Ovary (tissue), 9 donors: ENCODE measurements around the gene ZNF433. TPM values are rescaled to one million over a fixed set of nuclear protein-coding genes. Genes with fewer than 3 reads are reported as not detected.
A peak's percentile ranks its signal among the peaks of the same experiment; 100 is the strongest.

Experiments used
- DNase-seq, 5 donors: peaks; one replicate each; pipeline ENCODE4 v3.0.0-alpha.2; 2019 to 2020
- H3K27ac ChIP-seq, 2 donors: fragments of 200-600 bp; one replicate each; pipeline versions ENCODE4 v1.5.1 to v1.8.0; 2019 to 2022
- H3K27me3 ChIP-seq: fragments of 200-600 bp; one replicate; pipeline ENCODE4 v1.8.0; 2022
- H3K36me3 ChIP-seq: fragments of 200-600 bp; sonication (generic); one replicate; pipeline ENCODE4 v1.5.1; 2019
- H3K4me1 ChIP-seq: one replicate; pipeline ENCODE4 v1.8.1; 2013; ENCODE audit warnings: mild to moderate bottlenecking, moderate library complexity; ENCODE audit not compliant: insufficient read depth
- H3K4me3 ChIP-seq: fragments of 200-600 bp; sonication (generic); one replicate; pipeline ENCODE4 v1.5.1; 2017
- H3K9me3 ChIP-seq, 2 donors: fragments of 200-600 bp in 1 of 2; sonication (generic) in 1 of 2; one replicate each; pipeline versions ENCODE4 v1.5.1 to v1.8.1; 2013 to 2019; ENCODE audit warnings: mild to moderate bottlenecking in 1 of 2, moderate library complexity in 1 of 2
- CTCF ChIP-seq, 3 donors: fragments of 450-650 bp in 2 of 3; fragments of 200-600 bp in 1 of 3; IDR thresholded peaks; one replicate each; pipeline versions ENCODE4 v1.5.1 to v1.8.0; 2016 to 2022; ENCODE audit warnings: antibody characterized with exemption in 3 of 3, mild to moderate bottlenecking in 1 of 3
- EP300 ChIP-seq: sonication (generic); formaldehyde crosslinking; IDR thresholded peaks from one replicate; pipeline ENCODE4 v1.6.1; 2017; ENCODE audit warnings: antibody characterized with exemption
- POLR2A ChIP-seq: fragments of 450-650 bp; IDR thresholded peaks from one replicate; pipeline ENCODE4 v1.6.1; 2017; ENCODE audit warnings: antibody characterized with exemption, mild to moderate bottlenecking, moderate library complexity
- WGBS, 3 donors: extraction: QIAGEN DNeasy Blood & Tissue Kit in 1 of 3; methylation state at CpG; one replicate each; pipeline versions ENCODE4 v1.1.5 to v1.1.7; 2013 to 2017; 5-methylcytosine and 5-hydroxymethylcytosine counted together
- intact Hi-C, 4 donors: fragments of 100-400 bp; cut with DNase I; formaldehyde crosslinking; loops; one replicate each; pipeline versions ENCODE4 v1.11.0 to v1.15.1; 2022 to 2023
- polyA plus RNA-seq, 2 donors: library from polyadenylated mRNA; stranded (reverse); fragments of 200-250 nt in 1 of 2; fragments of 350-450 nt in 1 of 2; fragmentation: Illumina TruSeq in 1 of 2; extraction: RNeasy Lipid Tissue Mini Kit (QIAGEN cat#74804) in 1 of 2; gene quantifications; one replicate each; pipeline ENCODE4 v1.2.3, GENCODE V29; 2013 to 2014
- total RNA-seq, 7 donors: library from RNA; depleted of rRNA in 2 of 7; stranded (reverse); fragments of >200 nt in 2 of 7; fragmentation: NEBNext Ultra II Directional in 3 of 7; extraction: Animal tissue kit (Norgen Biotek cat#: 25700) in 3 of 7; gene quantifications; one replicate each; pipeline versions ENCODE4 v1.1.0 to v1.2.4, GENCODE V29; 2016 to 2023
- donor health status: DM: no; HTN: no; CAD: no; lungs with moderate emphysema.
- donor health status: DM: no; HTN: no; CAD: no.
- donor health status: Bipolar disorder and iron deficiency.
- donor health status: DM: yes; HTN: yes; CAD: no.
- donor health status: DM: no; HTN: no; CAD: no.
- donor health status: DM: yes; HTN: yes; CAD: no.

The ZNF433 gene
- total and polyA plus RNA-seq, 9 donors: 4.1 to 17.4 (median 5.8) TPM

- peak within 1 kb of the TSS; percentile 86 for H3K4me3 ChIP-seq
- intact Hi-C loops: loop anchor here in 3 of 4 donors (2.0 to 10.0 kb wide), 3 partner anchors 76 to 80 kb away; partner anchors contain the start of gene ZNF20 (in 3 of the 3)
- H3K27ac ChIP-seq: peak within 1 kb of the TSS; percentile 75 to 92
- TF ChIP-seq CTCF (IDR thresholded peaks at IDR 0.05) (peak in 2 of 3 donors; percentile 13 to 15), EP300 (no peak), POLR2A (peak; percentile 88)
- H3K27me3 ChIP-seq: no peaks in the 10 kb centered on the region
- DNase-seq: peak; percentile 97 to 98 (median 98)
- H3K4me1 ChIP-seq: peaks cover 9% of the 10 kb centered on the region
- 1 to 2% (median 1%) methylated on average over 46 to 66 of the region's 66 CpGs for WGBS, 3 donors
- H3K9me3 ChIP-seq: peaks cover 0 to 12% of the 10 kb centered on the region in 2 donors
- no peaks in the 10 kb centered on the region for H3K36me3 ChIP-seq
Observed at GRCh38 chr19:12064590-12065538, 29.4 kb upstream of the ZNF433 start, which contains the start of gene ZNF844. Gene ZNF844, plus strand, starts transcription at chr19:12064731. Its CDS starts 143 bp downstream, at chr19:12064874.

GRCh38 chr19:12055784-12056183 is 20.3 kb upstream of the ZNF433 start:
- no peak for TF ChIP-seq CTCF (IDR thresholded peaks at IDR 0.05)
- TF ChIP-seq POLR2A: no peak
- no peak for TF ChIP-seq EP300
- no peak for DNase-seq
- H3K4me3 ChIP-seq: no peak overlapping the region
- no peak overlapping the region for H3K27ac ChIP-seq
- no peaks in the 10 kb centered on the region for H3K36me3 ChIP-seq
- H3K9me3 ChIP-seq: no peaks in the 10 kb centered on the region
- intact Hi-C loops: loop anchor here in 1 of 4 donors (5.0 kb wide), 1 partner anchor 87 kb away; the partner anchor contains the start of gene ZNF20
- WGBS, 3 donors: 62 to 71% (median 63%) methylated on average over 5 of the region's 5 CpGs
- H3K4me1 ChIP-seq: peaks cover 3% of the 10 kb centered on the region
- no peaks in the 10 kb centered on the region for H3K27me3 ChIP-seq

GRCh38 chr19:12052497-12053169 is 17.2 kb upstream of the ZNF433 start, which contains the start of gene ZNF878:
Gene ZNF878, minus strand, starts transcription at chr19:12052961. Its CDS starts 160 bp downstream, at chr19:12052801.
- H3K9me3 ChIP-seq: no peaks in the 10 kb centered on the region
- WGBS, 3 donors: 0 to 1% (median 1%) methylated on average over 37 to 46 of the region's 46 CpGs
- intact Hi-C loops: no loop called here
- H3K27me3 ChIP-seq: no peaks in the 10 kb centered on the region
- peak within 1 kb of the TSS in 1 of 2 donors; percentile 55 for H3K27ac ChIP-seq
- no peak for TF ChIP-seq CTCF (IDR thresholded peaks at IDR 0.05)
- TF ChIP-seq EP300: no peak
- peak; percentile 65 for TF ChIP-seq POLR2A
- H3K36me3 ChIP-seq: no peaks in the 10 kb centered on the region
- peak; percentile 87 to 93 (median 90) for DNase-seq
- peaks cover 3% of the 10 kb centered on the region for H3K4me1 ChIP-seq
- peak within 1 kb of the TSS; percentile 49 for H3K4me3 ChIP-seq

GRCh38 chr19:12052091-12052496 is 16.6 kb upstream of the ZNF433 start:
- WGBS, 3 donors: 0 to 2% (median 1%) methylated on average over 14 of the region's 14 CpGs
- intact Hi-C loops: no loop called here
- TF ChIP-seq POLR2A (no peak), EP300 (no peak), CTCF (IDR thresholded peaks at IDR 0.05) (no peak)
- DNase-seq: no peak
- peaks cover 3% of the 10 kb centered on the region for H3K4me1 ChIP-seq
- no peaks in the 10 kb centered on the region for H3K36me3 ChIP-seq
- H3K27me3 ChIP-seq: no peaks in the 10 kb centered on the region
- no peaks in the 10 kb centered on the region for H3K9me3 ChIP-seq
- H3K27ac ChIP-seq: no peak overlapping the region
- H3K4me3 ChIP-seq: peak overlapping the region; percentile 49
